GM12878 (cell line): ENCODE results near the gene CEP170B. TPM values are rescaled to one million over a fixed set of nuclear protein-coding genes. Genes with fewer than 3 reads are reported as not detected.

Experiments
- ATAC-seq: fragments of 200-7000 bp; cut with Tn5 transposase; 3 replicates; pipeline ENCODE4 v1.9.1; 2020; ENCODE audit warnings: mild to moderate bottlenecking, moderate library complexity
- BruUV-seq: library from RNA; stranded (reverse); fragments of 400-500 nt; replicated peaks from 2 replicates; lab custom pipeline; 2021; lab: Mats Ljungman, UMichigan
- CTCF ChIA-PET: fragments of 300-600 bp; sonication (Branson Sonifier 250); formaldehyde crosslinking; extraction: SDS; loops from one replicate; lab custom pipeline; 2021; ENCODE audit warnings: inconsistent platforms; lab: Yijun Ruan, JAX
- POLR2A ChIA-PET: fragments of 350-600 bp; formaldehyde crosslinking; extraction: SDS; loops from one replicate; lab custom pipeline; 2021; ENCODE audit warnings: inconsistent platforms; lab: Charles Lee
- RAD21 ChIA-PET: fragments of 300-600 bp; sonication (Branson Sonifier 250); formaldehyde crosslinking; loops from one replicate; lab custom pipeline; 2023; ENCODE audit warnings: antibody characterized with exemption; ENCODE audit not compliant: unreplicated experiment; lab: Charles Lee
- SMC1A ChIA-PET: fragments of 300-600 bp; sonication (Branson Sonifier 250); formaldehyde crosslinking; loops from one replicate; lab custom pipeline; 2023; ENCODE audit not compliant: unreplicated experiment, uncharacterized antibody; lab: Charles Lee
- DNase-seq: peaks from one replicate; pipeline ENCODE4 v3.0.0-alpha.2; 2011; ENCODE audit warnings: low read depth, low spot score
- FAIRE-seq: peaks from 3 replicates; lab custom pipeline; 2011; peaks lifted over from hg19 to GRCh38; lab: Jason Lieb, UNC
- H2AFZ ChIP-seq: 2 replicates; pipeline ENCODE4 v1.6.0; 2011; ENCODE audit warnings: low read depth, low read length, control low read depth; ENCODE audit not compliant: control insufficient read depth
- H3K27ac ChIP-seq: 2 replicates; pipeline ENCODE4 v1.5.1; 2011; ENCODE audit warnings: control low read depth; ENCODE audit not compliant: control insufficient read depth, insufficient read depth
- H3K27me3 ChIP-seq, 2 experiments: replicated peaks in 1 of 2; 2 replicates each; pipeline versions ENCODE4 v1.6.0 to v1.6.1; 2011; ENCODE audit warnings: low read length in 1 of 2; ENCODE audit not compliant: control insufficient read depth in 2 of 2, insufficient read depth in 2 of 2
- H3K36me3 ChIP-seq, 2 experiments: 2 replicates each; pipeline ENCODE4 v1.5.1; 2011; ENCODE audit warnings: low read length in 1 of 2; ENCODE audit not compliant: control insufficient read depth in 2 of 2, insufficient read depth in 2 of 2
- H3K4me1 ChIP-seq: 2 replicates; pipeline ENCODE4 v1.6.1; 2011; ENCODE audit warnings: mild to moderate bottlenecking, low read length, moderate library complexity, mixed read lengths; ENCODE audit not compliant: control insufficient read depth, insufficient read depth
- H3K4me2 ChIP-seq: 2 replicates; pipeline ENCODE4 v1.6.0; 2011; ENCODE audit warnings: control low read depth; ENCODE audit not compliant: control insufficient read depth, insufficient read depth
- H3K4me3 ChIP-seq: fragments of 200-600 bp; sonication (generic); 2 replicates; pipeline ENCODE4 v1.5.1; 2016
- H3K79me2 ChIP-seq: 2 replicates; pipeline ENCODE4 v1.6.0; 2011; ENCODE audit warnings: low read length; ENCODE audit not compliant: control insufficient read depth, insufficient read depth
- H3K9ac ChIP-seq: 2 replicates; pipeline ENCODE4 v1.8.0; 2011; ENCODE audit warnings: low read length, control low read depth, mixed read lengths; ENCODE audit not compliant: control insufficient read depth, insufficient read depth
- H3K9me3 ChIP-seq: replicated peaks from 3 replicates; pipeline ENCODE4 v1.5.1; 2011; ENCODE audit warnings: mild to moderate bottlenecking, low read length; ENCODE audit not compliant: control insufficient read depth, insufficient read depth
- H4K20me1 ChIP-seq: 2 replicates; pipeline ENCODE4 v1.6.0; 2011; ENCODE audit not compliant: control insufficient read depth, insufficient read depth
- CBX3 ChIP-seq: fragments of 200-600 bp; sonication (generic); IDR thresholded peaks from 2 replicates; pipeline ENCODE4 v1.6.1; 2016; ENCODE audit warnings: low read depth, borderline replicate concordance
- CBX5 ChIP-seq: sonication (generic); IDR thresholded peaks from 2 replicates; pipeline ENCODE4 v1.6.1; 2016; ENCODE audit warnings: low read depth, moderate library complexity, mild to moderate bottlenecking, inconsistent platforms
- CHD2 ChIP-seq: IDR thresholded peaks from 2 replicates; pipeline ENCODE4 v1.6.1; 2011; ENCODE audit warnings: low read depth, low read length, improper control_type of control experiment, borderline replicate concordance
- HDAC2 ChIP-seq: fragments of 200-600 bp; sonication (generic); IDR thresholded peaks from 2 replicates; pipeline ENCODE4 v1.6.1; 2017
- NFYA ChIP-seq: IDR thresholded peaks from 2 replicates; pipeline ENCODE4 v1.6.1; 2011; ENCODE audit warnings: low read depth, mild to moderate bottlenecking, low read length, improper control_type of control experiment, borderline replicate concordance
- SUZ12 ChIP-seq: fragments of 200-600 bp; sonication (generic); IDR thresholded peaks from one replicate; pipeline ENCODE4 v1.6.1; 2018; ENCODE audit warnings: antibody characterized with exemption, mild to moderate bottlenecking; ENCODE audit not compliant: unreplicated experiment
- TCF3 ChIP-seq: IDR thresholded peaks from 2 replicates; pipeline ENCODE4 v1.6.1; 2012; ENCODE audit warnings: low read depth, mild to moderate bottlenecking, low read length, borderline replicate concordance; ENCODE audit not compliant: insufficient read depth
- WGBS: methylation state at CpG from one replicate; pipeline ENCODE4 v1.1.6; 2016; ENCODE audit warnings: low lambda C conversion rate; ENCODE audit not compliant: insufficient replicate concordance, insufficient coverage; ENCODE audit errors: missing lambda C conversion rate; 5-methylcytosine and 5-hydroxymethylcytosine counted together
- in situ Hi-C: fragments of 300-500 bp; cut with MboI; formaldehyde crosslinking; loops from 9 replicates; pipeline ENCODE4 v1.14.3; 2018; ENCODE audit warnings: mixed read lengths
- intact Hi-C: fragments of 100-400 bp; cut with micrococcal nuclease; formaldehyde crosslinking; loops from one replicate; pipeline ENCODE4 v1.14.2; 2022; ENCODE audit not compliant: unreplicated experiment
- polyA plus RNA-seq, 11 experiments: library from polyadenylated mRNA; depleted of rRNA in 4 of 11; unstranded in 6 of 11; stranded (reverse) in 5 of 11; fragments of >200 nt; fragmentation: Nextera tagmentation in 4 of 11; fragmentation: Illumina TruSeq in 1 of 11; extraction: Ambion mirVana in 4 of 11; extraction: Trizol in 1 of 11; gene quantifications; 1 replicate in 1 of 11; 2 replicates in 10 of 11; pipeline versions ENCODE4 v1.2.1 to v1.2.3, GENCODE V29; 2011 to 2016; ENCODE audit warnings: inconsistent platforms in 2 of 11, missing spikeins in 2 of 11, low read depth in 1 of 11
- total RNA-seq, 4 experiments: library from RNA; depleted of rRNA in 3 of 4; stranded (reverse); fragments of >200 nt in 3 of 4; fragmentation: Illumina TruSeq in 1 of 4; extraction: Trizol in 1 of 4; gene quantifications; 2 replicates each; pipeline versions ENCODE4 v1.2.1 to v1.2.3, GENCODE V29; 2013 to 2021
- TF ChIP-seq, protein P1 (sequence below): IDR thresholded peaks from 2 replicates; pipeline ENCODE4 v1.6.1; 2011; ENCODE audit warnings: borderline replicate concordance, low read depth, mild to moderate bottlenecking, moderate library complexity, low read length; ENCODE audit not compliant: insufficient read depth, poor library complexity, severe bottlenecking

Gene CEP170B
- total and polyA plus RNA-seq, 10 of the 15 experiments (the other 5 are each of a cell fraction or from before 2014, with no cell fraction given), result 0.01 to 0.44 (median 0.05) TPM; not detected in 4

DNA sequence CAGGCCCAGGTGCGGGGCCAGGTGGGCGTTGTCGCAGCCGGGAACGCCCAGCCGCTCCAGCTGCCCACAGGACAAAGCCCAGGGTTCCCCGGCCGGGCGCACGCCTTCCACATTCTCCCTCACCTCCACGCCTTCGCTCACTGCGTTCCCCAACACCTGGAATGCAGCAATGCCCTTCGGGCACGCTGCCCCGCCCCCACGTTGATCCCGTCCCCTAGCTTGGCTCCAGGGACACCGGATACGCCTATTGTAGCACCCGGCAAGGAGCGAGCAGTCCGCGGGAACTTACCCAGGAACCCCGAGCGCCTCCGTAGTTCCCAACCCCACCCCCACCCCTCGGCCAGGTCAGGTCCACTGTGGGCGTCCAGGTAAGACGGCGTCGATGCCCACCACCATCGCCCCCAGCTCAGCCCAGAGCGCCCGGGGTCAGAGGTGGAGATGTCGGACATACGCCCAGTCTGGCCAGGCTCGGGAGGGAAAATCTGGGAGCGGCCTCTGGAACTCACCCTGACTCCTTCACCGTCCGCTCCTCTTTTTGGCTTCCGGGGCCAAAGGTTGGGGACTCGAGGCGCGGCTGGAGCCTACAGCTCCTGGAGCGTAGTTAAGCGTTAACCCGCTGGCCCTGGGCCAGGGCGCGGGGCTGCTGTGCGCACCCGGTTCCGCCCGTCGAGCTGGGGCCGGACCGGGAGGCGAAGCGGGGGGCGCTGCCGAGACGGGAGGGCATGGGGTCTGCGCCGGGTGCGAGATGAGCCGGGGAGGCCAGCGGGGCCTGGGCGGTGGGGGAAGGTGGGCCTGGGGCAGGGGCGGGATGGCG lies 594 bp upstream of the CEP170B start:
- H3K27ac ChIP-seq, result no peak overlapping the region
- no peaks in the 10 kb centered on the region for H3K36me3 ChIP-seq
- RAD21 ChIA-PET, result no interaction called here
- H3K4me1 ChIP-seq, result 0 out of 2 replicates have a peak, but pooled peaks cover 4% of the 10 kb centered on the region
- CTCF ChIA-PET, result no interaction called here
- POLR2A ChIA-PET, result no interaction called here
- DNase-seq (no peak), FAIRE-seq (no peak), ATAC-seq (no peak)
- no peak overlapping the region for H3K4me3 ChIP-seq
- H3K9ac ChIP-seq, result no peak overlapping the region
- H4K20me1 ChIP-seq, result no peaks in the 10 kb centered on the region; the same call in 1 of the 2 replicates
- in situ Hi-C loops (no loop called here), intact Hi-C loops (no loop called here)
- H3K27me3 ChIP-seq, result peaks cover 3 to 6% of the 10 kb centered on the region in 2 experiments; a peak in 3 of 4 replicates
- 14% methylated on average over 62 of the region's 70 CpGs for WGBS
- no peak overlapping the region for H2AFZ ChIP-seq
- no peaks in the 10 kb centered on the region for H3K79me2 ChIP-seq
- TF ChIP-seq CBX5 (no peak), TCF3 (no peak), HDAC2 (no peak), CHD2 (no peak), NFYA (no peak), CBX3 (no peak), SUZ12 (peak; percentile 78)
- TF ChIP-seq, protein P1, sequence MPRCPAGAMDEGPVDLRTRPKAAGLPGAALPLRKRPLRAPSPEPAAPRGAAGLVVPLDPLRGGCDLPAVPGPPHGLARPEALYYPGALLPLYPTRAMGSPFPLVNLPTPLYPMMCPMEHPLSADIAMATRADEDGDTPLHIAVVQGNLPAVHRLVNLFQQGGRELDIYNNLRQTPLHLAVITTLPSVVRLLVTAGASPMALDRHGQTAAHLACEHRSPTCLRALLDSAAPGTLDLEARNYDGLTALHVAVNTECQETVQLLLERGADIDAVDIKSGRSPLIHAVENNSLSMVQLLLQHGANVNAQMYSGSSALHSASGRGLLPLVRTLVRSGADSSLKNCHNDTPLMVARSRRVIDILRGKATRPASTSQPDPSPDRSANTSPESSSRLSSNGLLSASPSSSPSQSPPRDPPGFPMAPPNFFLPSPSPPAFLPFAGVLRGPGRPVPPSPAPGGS, result no peak
- H3K4me2 ChIP-seq, result peak overlapping the region; percentile 59
- SMC1A ChIA-PET, result no interaction called here
- H3K9me3 ChIP-seq, result no peaks in the 10 kb centered on the region
- no TSS peak for BruUV-seq
